Endothelial cell of umbilical vein (primary cell): ENCODE data around the gene SRRM4. TPM values are rescaled to one million over a fixed set of nuclear protein-coding genes. Genes with fewer than 3 reads are reported as not detected.

Experiments
- BruUV-seq: library from RNA; stranded (reverse); fragments of 400-500 nt; replicated peaks from 2 replicates; lab custom pipeline; 2021; lab: Mats Ljungman, UMichigan
- CTCF ChIA-PET: fragments of 300-600, 350-600 bp; sonication (Branson Sonifier 250); formaldehyde crosslinking; loops from one replicate; lab custom pipeline; 2021; ENCODE audit warnings: antibody characterized with exemption, inconsistent platforms; lab: Charles Lee
- POLR2A ChIA-PET: fragments of 300-600, 350-600 bp; sonication (Branson Sonifier 250); formaldehyde crosslinking; loops from one replicate; lab custom pipeline; 2021; ENCODE audit warnings: antibody characterized with exemption, inconsistent platforms; lab: Charles Lee
- DNase-seq: peaks from one replicate; pipeline ENCODE4 v3.0.0-alpha.2; 2011; ENCODE audit warnings: low read depth, low spot score
- FAIRE-seq: peaks from 2 replicates; lab custom pipeline; 2011; peaks lifted over from hg19 to GRCh38; lab: Jason Lieb, UNC
- H2AFZ ChIP-seq: 2 replicates; pipeline ENCODE4 v1.6.0; 2012; ENCODE audit warnings: low read depth, low read length, control low read depth, inconsistent platforms
- H3K27ac ChIP-seq: 2 replicates; pipeline ENCODE4 v1.5.1; 2011; ENCODE audit warnings: low read depth, mild to moderate bottlenecking, control low read depth, low read length, moderate library complexity; ENCODE audit not compliant: insufficient read depth
- H3K27me3 ChIP-seq, 2 experiments: 2 replicates each; pipeline versions ENCODE4 v1.6.0 to v1.6.1; 2011; ENCODE audit warnings: low read length in 2 of 2, mixed read lengths in 1 of 2; ENCODE audit not compliant: control insufficient read depth in 2 of 2, insufficient read depth in 2 of 2
- H3K36me3 ChIP-seq, 2 experiments: 2 replicates in 1 of 2; 3 replicates in 1 of 2; pipeline ENCODE4 v1.5.1; 2011; ENCODE audit warnings: low read length in 2 of 2, mild to moderate bottlenecking in 1 of 2, moderate library complexity in 1 of 2; ENCODE audit not compliant: control insufficient read depth in 2 of 2, insufficient read depth in 2 of 2; ENCODE audit errors: extremely low read depth in 1 of 2
- H3K4me1 ChIP-seq: 3 replicates; pipeline ENCODE4 v1.5.1; 2011; ENCODE audit warnings: mild to moderate bottlenecking, low read length; ENCODE audit not compliant: control insufficient read depth, insufficient read depth; ENCODE audit errors: extremely low read depth
- H3K4me2 ChIP-seq: 2 replicates; pipeline ENCODE4 v1.6.1; 2011; ENCODE audit warnings: low read length, control low read depth, mixed read lengths; ENCODE audit not compliant: insufficient read depth
- H3K4me3 ChIP-seq, 3 experiments: fragments of 200-600 bp in 1 of 3; sonication (generic), shearing (Covaris generic) in 1 of 3; replicated peaks in 1 of 3; 2 replicates each; pipeline ENCODE4 v1.5.1; 2011 to 2016; ENCODE audit warnings: control low read depth in 3 of 3, low read length in 3 of 3, mild to moderate bottlenecking in 2 of 3, inconsistent platforms in 1 of 3, low read depth in 1 of 3, moderate library complexity in 1 of 3; ENCODE audit not compliant: insufficient read depth in 1 of 3
- H3K79me2 ChIP-seq: 2 replicates; pipeline ENCODE4 v1.6.0; 2012; ENCODE audit warnings: low read length, inconsistent platforms; ENCODE audit not compliant: control insufficient read depth, insufficient read depth
- H3K9ac ChIP-seq: replicated peaks from 2 replicates; pipeline ENCODE3; 2011; ENCODE audit warnings: low read length, control low read depth; ENCODE audit not compliant: insufficient read depth; ENCODE audit errors: extremely low read depth
- H3K9me1 ChIP-seq: replicated peaks from 3 replicates; pipeline ENCODE4 v1.6.0; 2011; ENCODE audit warnings: mild to moderate bottlenecking, low read length; ENCODE audit not compliant: control insufficient read depth, insufficient read depth; ENCODE audit errors: extremely low read depth
- H3K9me3 ChIP-seq: replicated peaks from 2 replicates; pipeline ENCODE4 v1.5.1; 2012; ENCODE audit warnings: low read length, inconsistent platforms; ENCODE audit not compliant: control insufficient read depth, insufficient read depth
- H4K20me1 ChIP-seq: replicated peaks from 2 replicates; pipeline ENCODE3; 2011; ENCODE audit warnings: mild to moderate bottlenecking, low read length; ENCODE audit not compliant: control insufficient read depth, insufficient read depth; ENCODE audit errors: extremely low read depth
- CTCF ChIP-seq, 2 donors: IDR thresholded peaks; 1 replicate in 1 of 2; 2 replicates in 1 of 2; pipeline ENCODE4 v1.5.1; 2011; ENCODE audit warnings: low read length in 2 of 2, mild to moderate bottlenecking in 2 of 2, moderate library complexity in 2 of 2, control low read depth in 1 of 2, inconsistent platforms in 1 of 2, low read depth in 1 of 2; ENCODE audit not compliant: insufficient read depth in 1 of 2; ENCODE audit errors: extremely low read depth in 1 of 2
- EZH2 ChIP-seq: IDR thresholded peaks from 2 replicates; pipeline ENCODE4 v1.6.1; 2012; ENCODE audit warnings: borderline replicate concordance, low read depth, mild to moderate bottlenecking, moderate library complexity, low read length, inconsistent platforms; ENCODE audit not compliant: severe bottlenecking
- FOS ChIP-seq: IDR thresholded peaks from 2 replicates; pipeline ENCODE4 v1.6.1; 2011; ENCODE audit warnings: mild to moderate bottlenecking, low read length, moderate library complexity, borderline replicate concordance; ENCODE audit not compliant: insufficient read depth
- GATA2 ChIP-seq: IDR thresholded peaks from 2 replicates; pipeline ENCODE4 v1.7.0; 2011; ENCODE audit warnings: low read depth, mild to moderate bottlenecking, moderate library complexity, mixed read lengths, low read length; ENCODE audit not compliant: insufficient read length, insufficient read depth
- JUN ChIP-seq: IDR thresholded peaks from 2 replicates; pipeline ENCODE4 v1.6.1; 2011; ENCODE audit warnings: borderline replicate concordance, low read depth; ENCODE audit not compliant: insufficient read length, insufficient read depth
- MYC ChIP-seq: IDR thresholded peaks from one replicate; pipeline ENCODE4 v1.6.1; 2011; ENCODE audit warnings: mild to moderate bottlenecking, low read depth, low read length
- POLR2A ChIP-seq: IDR thresholded peaks from 2 replicates; pipeline ENCODE4 v1.6.1; 2012; ENCODE audit warnings: low read depth, mild to moderate bottlenecking, control low read depth, low read length
- POLR2AphosphoS5 ChIP-seq: IDR thresholded peaks from 2 replicates; pipeline ENCODE4 v1.6.1; 2012; ENCODE audit warnings: low read depth, mild to moderate bottlenecking, control low read depth, low read length, moderate library complexity; ENCODE audit not compliant: insufficient read depth
- dilution Hi-C: fragments of 300-500 bp; cut with MboI; formaldehyde crosslinking; loops from one replicate; pipeline ENCODE4 v1.15.0; 2019; ENCODE audit warnings: low sequenced_read_pairs; ENCODE audit not compliant: extremely low pct_ligation_motif_present
- intact Hi-C: fragments of 100-400 bp; cut with micrococcal nuclease; formaldehyde crosslinking; loops from one replicate; pipeline ENCODE4 v1.10.0; 2022
- polyA plus RNA-seq, 4 experiments: library from polyadenylated mRNA; depleted of rRNA in 3 of 4; stranded (reverse) in 3 of 4; unstranded in 1 of 4; fragments of >200 nt; gene quantifications; 2 replicates each; pipeline versions ENCODE4 v1.2.1 to v1.2.3, GENCODE V29; 2011 to 2012; ENCODE audit warnings: missing spikeins in 1 of 4
- total RNA-seq: library from RNA; stranded (reverse); gene quantifications from 2 replicates; pipeline ENCODE4 v1.2.3, GENCODE V29; 2021
- TF ChIP-seq, protein P1 (sequence below): IDR thresholded peaks from 2 replicates; pipeline ENCODE4 v1.6.1; 2011; ENCODE audit not compliant: insufficient read depth, insufficient read length

SRRM4 gene
- total and polyA plus RNA-seq, 2 donors (not counting 3 experiments of a cell fraction or from before 2014, with no cell fraction given), result not detected

GRCh38 chr12:118986050-118986449, 4.7 kb downstream of the SRRM4 start:
- H3K27me3 ChIP-seq, result no peaks in the 10 kb centered on the region
- H3K4me1 ChIP-seq, result no peaks in the 10 kb centered on the region
- CTCF ChIA-PET, result no interaction called here
- no peak overlapping the region for H3K4me3 ChIP-seq
- intact Hi-C loops (no loop called here), dilution Hi-C loops (no loop called here)
- no peak overlapping the region for H3K9ac ChIP-seq
- FAIRE-seq, result no peak
- H2AFZ ChIP-seq, result no peak overlapping the region
- no peaks in the 10 kb centered on the region for H3K79me2 ChIP-seq
- H3K9me3 ChIP-seq, result no peaks in the 10 kb centered on the region
- no peaks in the 10 kb centered on the region for H4K20me1 ChIP-seq
- BruUV-seq, result no TSS peak
- no peaks in the 10 kb centered on the region for H3K36me3 ChIP-seq
- H3K27ac ChIP-seq, result no peak overlapping the region
- no peak overlapping the region for H3K4me2 ChIP-seq
- DNase-seq, result no peak
- TF ChIP-seq MYC (no peak), POLR2A (no peak), EZH2 (no peak), JUN (no peak), GATA2 (no peak), POLR2AphosphoS5 (no peak), CTCF (IDR thresholded peaks at IDR 0.05; ENCODE audit: extremely low read depth in 1 of 2, insufficient read depth in 1 of 2, low read depth in 1 of 2, low read length in 2 of 2) (no peak), FOS (no peak)
- TF ChIP-seq, protein P1, sequence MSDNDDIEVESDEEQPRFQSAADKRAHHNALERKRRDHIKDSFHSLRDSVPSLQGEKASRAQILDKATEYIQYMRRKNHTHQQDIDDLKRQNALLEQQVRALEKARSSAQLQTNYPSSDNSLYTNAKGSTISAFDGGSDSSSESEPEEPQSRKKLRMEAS, result no peak
- H3K9me1 ChIP-seq, result no peaks in the 10 kb centered on the region
- POLR2A ChIA-PET, result no interaction called here
